Body of pancreas (tissue), 4 donors: ENCODE results near the gene CRAT.

Experiments used
- POLR2A ChIP-seq, 3 donors: fragments of 450-650 bp; IDR thresholded peaks; one replicate each; pipeline ENCODE4 v1.6.1; 2016; ENCODE audit warnings: antibody characterized with exemption in 3 of 3, mild to moderate bottlenecking in 2 of 3
- TF ChIP-seq, protein P1 (sequence below), 7 experiments: fragments of 450-650 bp in 4 of 7; fragments of 200-600 bp in 3 of 7; sonication (generic) in 3 of 7; IDR thresholded peaks; one replicate each; pipeline ENCODE4 v1.5.1; 2016 to 2019; ENCODE audit warnings: antibody characterized with exemption in 7 of 7

DNA sequence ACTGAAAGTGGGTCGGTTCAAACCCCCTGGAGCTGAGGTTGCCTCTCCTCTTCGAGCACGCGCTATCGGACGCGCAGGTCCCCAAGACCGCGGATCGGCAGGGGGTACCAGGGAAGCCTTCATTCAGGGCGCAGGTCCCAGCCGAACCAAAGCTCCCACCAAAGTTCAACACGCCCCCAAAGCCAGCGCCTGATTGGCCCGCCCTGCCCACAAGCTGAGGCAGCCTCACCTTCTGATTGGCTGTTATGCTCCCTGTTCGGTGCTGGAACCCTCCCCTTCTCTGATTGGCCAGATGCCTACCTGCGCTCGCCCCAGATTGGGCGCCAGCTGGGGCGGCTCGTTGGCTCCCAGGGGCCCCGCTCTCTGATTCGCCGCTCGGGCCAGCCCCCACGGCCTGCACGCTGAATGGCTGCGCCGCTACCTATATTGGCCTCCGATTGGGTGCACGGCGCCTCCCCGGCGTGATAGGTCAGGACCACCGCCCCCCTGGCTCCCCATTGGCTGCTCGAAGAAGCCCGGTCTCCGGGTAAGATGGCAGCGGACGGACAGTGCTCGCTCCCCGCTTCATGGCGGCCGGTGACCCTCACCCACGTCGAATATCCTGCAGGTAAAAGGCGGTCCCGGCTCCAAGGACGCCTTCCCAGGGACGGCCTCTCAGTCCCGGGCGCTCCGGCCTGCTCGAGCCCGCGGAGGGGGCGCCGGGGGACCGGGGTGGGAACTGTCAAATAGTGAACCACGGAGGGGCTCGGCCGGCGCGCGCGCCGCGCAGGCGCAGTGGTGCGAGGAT is 29.8 kb downstream of the CRAT start, which contains the start of gene DOLPP1:
- TF ChIP-seq, protein P1, sequence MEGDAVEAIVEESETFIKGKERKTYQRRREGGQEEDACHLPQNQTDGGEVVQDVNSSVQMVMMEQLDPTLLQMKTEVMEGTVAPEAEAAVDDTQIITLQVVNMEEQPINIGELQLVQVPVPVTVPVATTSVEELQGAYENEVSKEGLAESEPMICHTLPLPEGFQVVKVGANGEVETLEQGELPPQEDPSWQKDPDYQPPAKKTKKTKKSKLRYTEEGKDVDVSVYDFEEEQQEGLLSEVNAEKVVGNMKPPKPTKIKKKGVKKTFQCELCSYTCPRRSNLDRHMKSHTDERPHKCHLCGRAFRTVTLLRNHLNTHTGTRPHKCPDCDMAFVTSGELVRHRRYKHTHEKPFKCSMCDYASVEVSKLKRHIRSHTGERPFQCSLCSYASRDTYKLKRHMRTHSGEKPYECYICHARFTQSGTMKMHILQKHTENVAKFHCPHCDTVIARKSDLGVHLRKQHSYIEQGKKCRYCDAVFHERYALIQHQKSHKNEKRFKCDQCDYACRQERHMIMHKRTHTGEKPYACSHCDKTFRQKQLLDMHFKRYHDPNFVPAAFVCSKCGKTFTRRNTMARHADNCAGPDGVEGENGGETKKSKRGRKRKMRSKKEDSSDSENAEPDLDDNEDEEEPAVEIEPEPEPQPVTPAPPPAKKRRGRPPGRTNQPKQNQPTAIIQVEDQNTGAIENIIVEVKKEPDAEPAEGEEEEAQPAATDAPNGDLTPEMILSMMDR (IDR thresholded peaks at IDR 0.05), result no peak
- TF ChIP-seq POLR2A (IDR thresholded peaks at IDR 0.05), result peak in 2 of 3 donors; percentile 64 to 76
